Right ventricle myocardium superior (tissue), 1 donor: ENCODE results near the gene PALLD. TPM values are rescaled to one million over a fixed set of nuclear protein-coding genes. Genes with fewer than 3 reads are reported as not detected.
A peak's percentile ranks its signal among the peaks of the same experiment; 100 is the strongest.

ENCODE experiments used
- ATAC-seq: fragments of 200-7000 bp; cut with Tn5 transposase; one replicate; pipeline ENCODE4 v1.9.1; 2020; ENCODE audit warnings: mild to moderate bottlenecking; ENCODE audit not compliant: poor library complexity
- DNase-seq: peaks from one replicate; pipeline ENCODE4 v3.0.0-alpha.2; 2020
- intact Hi-C: fragments of 100-400 bp; cut with DNase I; formaldehyde crosslinking; loops from one replicate; pipeline ENCODE4 v1.11.2; 2022
- total RNA-seq: library from RNA; stranded (reverse); fragmentation: NEBNext Ultra II Directional; extraction: Animal tissue kit (Norgen Biotek cat#: 25700); gene quantifications from one replicate; pipeline ENCODE4 v1.2.1, GENCODE V29; 2021
- donor health status: DM: no; HTN: yes; CAD: no; lungs with severe emphysema.

Gene PALLD
- total RNA-seq, 1 donor from 2014 or later: 979 TPM

GRCh38 chr4:168673476-168673875, 176.6 kb downstream of the PALLD start:
- ATAC-seq (no peak), DNase-seq (no peak)
- intact Hi-C loops: no loop called here

DNA sequence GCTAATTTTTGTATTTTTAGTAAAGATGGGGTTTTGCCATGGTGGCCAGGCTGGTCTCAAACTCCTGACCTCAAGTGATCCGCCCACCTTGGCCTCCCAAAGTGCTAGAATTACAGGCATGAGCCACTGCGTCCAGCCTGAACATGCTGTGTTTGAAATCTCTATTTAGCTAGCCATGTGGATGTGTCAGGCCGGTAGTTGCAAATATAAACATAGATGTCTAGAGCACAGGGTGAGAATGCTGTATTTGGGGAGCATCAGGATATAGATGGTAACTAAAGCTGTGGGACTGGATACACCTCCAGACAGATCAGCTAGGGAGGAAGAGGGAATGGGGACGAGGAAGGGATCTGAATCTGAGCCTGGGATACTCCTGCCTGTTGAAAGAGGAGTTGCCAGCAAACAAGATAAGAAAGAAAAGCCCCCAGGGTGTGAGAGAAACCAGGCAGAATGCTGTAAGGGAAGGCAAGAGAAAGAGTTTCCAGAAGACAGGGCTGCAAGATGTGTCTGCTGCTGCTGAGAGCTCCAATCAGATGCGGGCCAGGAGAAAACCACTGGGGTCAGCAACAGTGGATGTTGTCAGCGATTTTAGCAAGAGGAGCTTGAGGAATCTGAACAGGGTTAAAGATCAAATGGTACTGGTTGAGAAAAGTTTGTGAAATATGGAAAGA, 177.4 kb downstream of the PALLD start:
- intact Hi-C loops: no loop called here
- DNase-seq: no peak
- ATAC-seq: no peak

DNA sequence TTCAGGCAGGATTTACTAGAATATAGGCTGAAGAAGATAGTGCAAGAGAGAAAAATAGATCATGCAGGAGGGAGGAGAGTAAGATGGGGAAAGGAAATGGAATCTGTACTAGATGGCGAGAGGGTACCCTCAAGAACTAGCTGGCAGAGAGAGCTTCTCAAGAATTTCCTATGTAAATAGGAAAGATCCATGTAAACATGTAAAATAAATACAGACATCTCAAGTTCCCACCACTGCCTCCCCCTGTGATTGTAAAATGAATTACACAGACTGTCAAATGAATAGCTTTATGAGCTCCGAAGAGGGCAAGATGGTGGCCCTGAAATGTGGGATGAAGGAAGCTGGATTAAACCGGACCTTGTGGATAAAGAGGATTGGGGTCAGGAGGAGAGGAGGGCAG, 178.0 kb downstream of the PALLD start:
- intact Hi-C loops: no loop called here
- ATAC-seq (no peak), DNase-seq (no peak)

DNA sequence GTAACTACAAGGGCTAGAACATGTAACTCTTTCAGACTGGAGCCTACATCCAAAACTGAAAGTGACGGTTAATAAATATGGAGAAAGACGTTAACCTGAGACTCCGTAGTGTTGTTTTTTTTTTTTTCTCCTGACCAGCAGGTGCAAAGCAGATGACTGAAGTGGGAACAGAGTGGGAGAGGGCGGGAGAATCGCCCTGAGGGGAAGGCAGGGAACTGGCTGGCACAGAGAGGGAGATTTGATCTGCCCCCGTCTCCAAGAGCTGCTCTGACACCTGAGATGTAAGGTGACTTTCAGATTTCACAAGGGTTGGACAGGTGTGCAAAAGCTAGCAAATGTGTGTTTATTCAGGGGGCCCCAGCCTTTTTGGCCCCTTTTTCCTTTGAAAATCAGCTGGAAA, 180.2 kb downstream of the PALLD start:
- intact Hi-C loops: no loop called here
- ATAC-seq (no peak), DNase-seq (no peak)

DNA sequence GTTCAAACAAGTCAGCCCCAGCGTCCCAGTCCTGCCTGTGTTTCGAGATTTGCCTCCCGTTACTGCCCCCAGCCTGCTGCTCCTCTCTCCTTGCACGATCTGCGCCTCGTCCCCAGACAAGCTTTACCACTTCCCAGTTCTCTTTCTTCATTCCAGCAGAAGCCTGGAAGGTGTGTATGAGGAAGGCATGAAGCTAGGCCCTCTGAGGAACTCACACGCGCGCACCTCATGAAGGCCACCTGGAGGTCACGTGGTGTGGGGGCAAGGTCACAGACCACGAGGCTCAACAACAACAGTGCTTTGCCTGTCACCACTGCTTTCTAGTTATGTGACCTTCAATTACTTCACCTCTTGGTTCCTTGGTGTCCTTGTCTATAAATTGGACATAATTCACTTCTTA, 181.0 kb downstream of the PALLD start:
- intact Hi-C loops: no loop called here
- ATAC-seq: no peak
- no peak for DNase-seq

DNA sequence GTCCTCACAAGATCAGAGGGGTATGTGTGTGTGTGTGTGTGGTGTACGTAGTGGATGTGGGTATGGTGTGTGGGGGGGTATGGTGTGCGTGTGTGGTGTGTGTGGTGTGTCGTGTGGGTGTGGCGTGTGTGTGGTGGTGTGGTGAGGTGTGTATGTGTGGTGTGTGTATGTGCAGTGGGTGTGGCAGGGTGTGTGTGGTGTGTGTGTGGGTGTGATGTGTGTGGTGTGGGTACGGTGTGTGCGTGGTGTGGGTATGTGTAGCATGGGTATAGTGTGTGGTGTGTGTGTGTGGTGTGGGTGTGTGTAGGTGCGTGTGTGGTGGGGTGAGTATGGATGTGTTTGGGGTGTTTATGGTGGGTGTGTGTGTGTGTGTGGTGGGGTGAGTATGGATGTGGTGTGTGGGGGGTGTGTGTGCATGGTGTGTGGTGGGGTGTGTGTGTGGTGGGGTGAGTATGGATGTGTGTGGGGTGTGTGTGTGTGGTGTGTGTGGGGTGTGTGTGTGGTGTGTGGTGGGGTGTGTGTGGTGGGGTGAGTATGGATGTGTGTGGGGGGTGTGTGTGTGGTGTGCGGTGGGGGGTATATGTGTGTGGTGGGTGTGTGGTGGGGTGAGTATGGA, 182.0 kb downstream of the PALLD start:
- intact Hi-C loops: no loop called here
- ATAC-seq (peak; percentile 24), DNase-seq (no peak)

- no peak for DNase-seq
- intact Hi-C loops: no loop called here
- no peak for ATAC-seq
Observed at GRCh38 chr4:168679397-168679796, 182.5 kb downstream of the PALLD start.

DNA sequence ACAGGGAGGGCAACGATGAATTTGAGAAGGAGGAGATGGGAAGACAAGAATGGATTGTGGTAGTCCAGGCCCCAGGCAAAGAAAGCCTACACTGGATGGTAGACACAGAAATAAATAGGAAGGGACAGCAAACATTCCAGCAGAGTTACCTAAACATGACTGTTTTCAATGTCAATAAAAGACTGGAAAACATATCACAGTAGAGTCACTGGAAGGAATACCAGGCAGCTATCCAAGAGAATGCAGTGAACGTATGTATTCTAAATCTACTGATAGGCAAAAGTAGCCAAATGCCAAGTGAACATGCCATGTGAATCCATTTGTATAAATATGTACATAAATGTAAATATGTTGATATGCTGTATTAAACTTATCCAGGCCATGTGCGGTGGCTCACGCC, 183.0 kb downstream of the PALLD start:
- no peak for ATAC-seq

DNA sequence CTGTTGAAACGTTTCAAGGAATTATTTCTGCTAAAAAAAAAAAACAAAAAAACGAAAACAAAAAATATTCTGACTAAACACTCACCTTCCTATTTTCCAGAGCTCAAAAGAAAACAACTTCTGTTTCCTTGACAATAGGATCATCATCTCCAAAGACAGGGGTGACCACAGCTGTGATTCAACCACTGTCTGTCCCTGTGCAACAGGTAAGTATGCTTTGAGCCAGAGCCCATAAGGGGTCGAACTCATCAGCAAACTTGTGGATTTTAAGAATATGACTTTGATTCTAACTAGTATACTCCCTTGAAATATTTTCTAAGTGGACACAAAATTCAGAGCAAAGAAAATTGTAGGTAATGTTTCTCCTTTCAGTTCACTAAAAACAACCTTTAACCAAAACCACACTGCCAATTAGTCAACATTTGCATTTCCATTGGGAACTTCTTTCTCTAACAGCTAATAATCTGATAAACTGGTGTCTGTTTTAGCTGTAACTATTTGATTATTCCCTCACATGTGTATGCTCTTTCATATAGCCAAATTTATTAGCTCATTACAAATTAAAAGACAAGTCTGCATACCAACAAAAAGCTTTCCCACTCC, 186.1 kb downstream of the PALLD start:
- intact Hi-C loops: loop anchor here (10.0 kb wide), 1 partner anchor 168 kb away; no protein-coding TSS in a partner anchor
- DNase-seq (no peak), ATAC-seq (no peak)

More for the DNA sequence above, 183.0 kb downstream of the PALLD start:
- intact Hi-C loops: loop anchor here (10.0 kb wide), 1 partner anchor 165 kb away; no protein-coding TSS in a partner anchor
- no peak for DNase-seq

DNA sequence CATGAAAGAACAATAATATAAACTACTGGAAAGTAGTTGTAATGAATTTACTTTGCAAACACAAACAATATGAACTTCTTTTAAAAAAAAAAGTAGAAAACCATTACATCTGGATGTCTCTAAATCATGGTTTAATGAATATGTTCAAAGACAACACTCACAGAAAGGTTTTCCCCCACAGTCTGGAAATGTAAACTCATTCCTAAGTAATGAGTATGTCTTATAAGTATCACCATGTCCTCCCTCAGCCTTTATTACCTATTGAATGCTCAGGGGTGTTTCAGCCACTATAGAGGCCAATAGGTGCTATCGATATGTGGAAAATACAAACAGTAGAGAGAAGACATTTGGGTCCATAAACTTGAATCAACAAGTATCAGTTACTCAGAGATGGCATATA, 186.7 kb downstream of the PALLD start:
- DNase-seq (no peak), ATAC-seq (no peak)
- intact Hi-C loops: loop anchor here (10.0 kb wide), 1 partner anchor 169 kb away; no protein-coding TSS in a partner anchor

GRCh38 chr4:168685136-168685809, 188.4 kb downstream of the PALLD start:
- no peak for DNase-seq
- ATAC-seq: no peak
- intact Hi-C loops: loop anchor here (10.0 kb wide), 1 partner anchor 170 kb away; no protein-coding TSS in a partner anchor

DNA sequence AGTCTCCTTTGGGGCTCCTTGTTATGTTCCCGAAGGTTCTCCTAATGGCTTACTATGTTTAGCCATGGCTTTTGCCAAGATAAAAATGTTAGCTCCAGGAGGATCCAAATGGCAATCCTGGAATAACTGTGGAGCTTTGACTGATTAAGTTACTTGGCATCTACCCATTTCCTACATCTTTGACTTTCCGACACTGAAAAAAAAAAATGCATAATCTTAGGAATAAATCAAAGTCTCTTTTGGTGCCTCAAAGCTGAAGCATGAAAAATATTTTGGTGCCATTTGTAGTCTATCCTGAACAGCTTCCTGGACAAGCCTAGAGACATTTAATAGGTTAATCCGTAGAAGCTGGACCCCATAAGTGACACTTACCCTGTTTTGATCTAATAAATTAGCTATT, 191.7 kb downstream of the PALLD start:
- ATAC-seq (peak; percentile 58), DNase-seq (no peak)
- intact Hi-C loops: loop anchor here (10.0 kb wide), 1 partner anchor 174 kb away; no protein-coding TSS in a partner anchor

GRCh38 chr4:168689791-168690190, 192.9 kb downstream of the PALLD start:
- intact Hi-C loops: loop anchor here (10.0 kb wide), 2 partner anchors 105 to 175 kb away; no protein-coding TSS in a partner anchor
- ATAC-seq: no peak
- no peak for DNase-seq

DNA sequence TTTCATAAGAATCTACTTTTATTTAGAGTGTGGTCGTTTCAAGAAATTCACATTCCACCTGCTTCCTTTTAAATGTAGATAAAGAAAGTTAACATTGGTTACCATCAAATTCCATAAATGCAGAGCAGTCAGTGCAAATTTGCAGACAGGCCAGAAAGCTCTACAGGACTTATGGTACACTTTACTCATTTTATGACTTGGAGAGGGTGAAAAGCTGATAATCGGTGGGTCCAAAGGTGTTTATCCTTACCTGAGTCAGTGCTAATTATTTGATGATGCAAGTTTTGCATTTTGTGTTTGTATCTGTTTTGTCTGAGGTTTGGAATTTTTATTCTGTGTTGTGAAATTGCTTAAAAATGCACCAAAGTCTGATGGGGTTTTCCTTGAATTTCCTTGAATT, 193.3 kb downstream of the PALLD start:
- DNase-seq (no peak), ATAC-seq (no peak)
- intact Hi-C loops: loop anchor here (10.0 kb wide), 1 partner anchor 105 kb away; no protein-coding TSS in a partner anchor

DNA sequence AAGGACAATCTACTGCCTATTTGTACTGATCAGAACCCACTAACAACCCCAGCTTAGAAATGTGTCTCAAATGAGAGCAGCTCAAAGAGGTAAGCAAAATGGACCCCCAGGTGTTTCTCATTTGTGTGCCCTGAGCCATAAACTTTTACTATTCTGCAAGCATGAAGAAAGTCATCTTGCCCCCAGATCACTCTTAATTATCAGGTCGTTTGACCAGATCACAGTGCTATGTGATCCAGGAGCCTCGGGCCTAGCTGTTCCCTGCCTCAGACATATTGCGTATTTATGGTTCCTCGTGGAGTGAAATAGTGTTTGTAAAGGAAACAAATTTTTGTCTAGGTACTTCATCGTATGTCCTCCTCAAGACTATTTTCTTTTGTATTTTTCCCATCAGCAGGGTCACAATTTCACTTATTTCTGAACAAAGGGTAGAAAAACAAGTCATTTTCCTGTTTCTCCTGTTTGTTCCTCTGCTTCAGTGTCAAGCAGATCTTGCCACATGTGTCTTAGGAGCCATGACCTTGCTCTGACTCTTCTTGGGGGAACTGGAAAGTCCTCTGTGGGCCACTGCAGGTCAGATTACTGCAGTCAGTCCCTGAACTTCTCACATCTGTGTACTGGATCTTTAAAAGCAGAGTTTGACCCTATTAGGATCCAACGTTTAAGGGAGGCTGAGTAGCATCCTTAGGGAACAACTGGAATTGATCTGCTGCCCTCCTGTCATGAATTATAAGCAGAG, 194.9 kb downstream of the PALLD start:
- peak; percentile 30 for ATAC-seq
- intact Hi-C loops: loop anchor here (10.0 kb wide), 1 partner anchor 107 kb away; no protein-coding TSS in a partner anchor
- DNase-seq: no peak

- no peak for ATAC-seq
- intact Hi-C loops: loop anchor here (10.0 kb wide), 1 partner anchor 109 kb away; no protein-coding TSS in a partner anchor
Observed at GRCh38 chr4:168693750-168694490, 197.1 kb downstream of the PALLD start.

GRCh38 chr4:168694667-168695066, 197.8 kb downstream of the PALLD start:
- intact Hi-C loops: loop anchor here (10.0 kb wide), 1 partner anchor 110 kb away; no protein-coding TSS in a partner anchor
- ATAC-seq: peak; percentile 20

More at GRCh38 chr4:168693750-168694490, 197.1 kb downstream of the PALLD start:
- no peak for DNase-seq

DNA sequence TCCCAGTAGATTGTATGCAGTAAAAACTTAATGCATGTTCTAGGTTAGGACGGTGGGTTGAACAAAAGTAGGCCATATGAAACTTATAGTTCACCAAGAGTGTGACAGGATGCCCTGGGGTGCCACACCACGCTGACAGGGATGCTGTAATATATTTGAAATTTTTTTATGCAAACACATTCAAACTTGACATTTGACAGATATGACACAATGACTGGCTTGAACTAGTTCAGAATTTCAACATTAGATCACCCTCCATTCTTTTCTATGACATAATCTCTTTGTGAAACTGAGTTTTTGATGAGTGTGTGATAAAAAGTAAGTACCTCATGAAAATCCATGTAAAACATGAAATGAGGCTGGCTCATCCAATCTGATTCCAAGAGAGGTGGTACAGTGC, 198.4 kb downstream of the PALLD start:
- ATAC-seq (no peak), DNase-seq (no peak)
- intact Hi-C loops: loop anchor here (10.0 kb wide), 1 partner anchor 110 kb away; no protein-coding TSS in a partner anchor

More at GRCh38 chr4:168694667-168695066, 197.8 kb downstream of the PALLD start:
- DNase-seq: no peak
